GM18873 (cell line): ENCODE results near the gene MMS22L.

ENCODE experiments used
- ATAC-seq: cut with Tn5 transposase; IDR thresholded peaks from one replicate; pipeline ENCODE4 v1.9.1; 2021; ENCODE audit warnings: mild to moderate bottlenecking, moderate library complexity, moderate number of reproducible peaks; ENCODE audit not compliant: unreplicated experiment, low FRiP score

Gene MMS22L

DNA sequence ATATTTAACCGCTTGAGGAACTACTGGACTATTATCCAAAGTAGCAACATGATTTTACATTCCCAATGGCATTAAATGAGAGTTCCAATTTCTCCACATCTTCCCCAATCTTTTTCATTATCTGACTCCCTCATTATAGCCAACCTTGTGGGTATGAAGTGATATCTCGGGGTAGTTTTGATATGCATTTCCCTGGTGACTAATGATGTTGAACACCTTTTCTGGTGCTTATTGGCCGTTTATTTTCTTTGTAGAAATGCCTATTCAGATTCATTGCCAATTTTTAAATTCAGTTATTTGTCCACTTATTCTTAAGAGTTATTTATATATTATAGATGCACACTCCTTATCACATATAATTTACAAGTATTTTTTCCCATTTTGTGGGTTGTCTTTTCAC is 129.0 kb downstream of the MMS22L start:
- ATAC-seq, result no peak

DNA sequence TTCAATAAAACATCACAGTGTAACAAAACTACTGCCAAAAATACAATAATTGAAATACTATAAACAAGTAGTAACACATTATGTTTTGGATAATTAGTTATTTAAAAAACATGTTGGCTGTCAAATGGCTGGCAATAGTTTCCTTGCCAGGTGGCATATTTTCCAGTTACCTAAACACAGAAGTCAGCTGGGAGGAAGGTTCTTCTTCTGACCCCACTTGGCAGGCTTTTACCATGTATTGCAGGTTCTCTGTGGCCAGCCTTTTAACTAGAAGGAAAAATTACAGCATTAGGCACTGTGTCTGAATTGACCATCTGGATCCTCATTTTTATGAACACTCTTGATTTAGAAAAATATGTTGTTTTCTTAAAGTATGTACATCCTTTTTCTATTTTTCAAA is 131.4 kb downstream of the MMS22L start:
- no peak for ATAC-seq

DNA sequence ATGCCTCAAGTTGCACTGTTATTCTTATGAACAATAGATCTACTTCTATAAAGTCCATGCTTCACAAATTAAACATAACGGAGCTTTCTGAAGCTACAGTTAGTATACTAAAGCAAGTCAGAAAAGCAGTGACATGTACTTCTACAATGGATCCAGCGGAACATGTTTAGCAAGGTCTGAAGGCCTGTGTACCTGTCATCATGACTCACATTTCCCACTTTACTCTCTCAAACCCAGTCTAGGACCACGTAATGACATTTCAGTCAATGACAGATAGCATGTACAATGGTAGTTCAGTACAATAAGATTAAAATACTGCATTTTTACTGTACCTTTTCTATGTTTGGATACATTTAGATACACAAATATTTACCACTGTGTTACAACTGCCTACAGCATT is 132.1 kb downstream of the MMS22L start:
- no peak for ATAC-seq

DNA sequence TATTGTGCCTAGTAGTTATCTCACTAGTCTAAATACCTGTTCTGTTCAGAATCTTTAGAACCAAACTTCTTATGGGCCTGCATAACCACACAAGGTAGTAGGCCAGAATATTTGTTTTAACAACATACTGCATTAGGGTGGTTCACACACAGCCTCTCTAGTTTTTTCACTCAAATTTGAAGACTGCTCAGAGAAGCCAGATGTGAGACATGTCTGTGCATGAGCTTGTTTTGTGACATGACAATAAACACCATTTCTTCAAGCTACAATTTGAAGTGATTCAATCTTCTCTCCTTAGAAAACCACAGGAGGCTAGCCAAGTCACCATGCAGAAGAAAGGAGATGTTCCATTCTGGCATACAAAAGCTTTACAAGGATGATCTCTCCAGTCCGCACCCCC is 135.6 kb downstream of the MMS22L start:
- no peak for ATAC-seq

DNA sequence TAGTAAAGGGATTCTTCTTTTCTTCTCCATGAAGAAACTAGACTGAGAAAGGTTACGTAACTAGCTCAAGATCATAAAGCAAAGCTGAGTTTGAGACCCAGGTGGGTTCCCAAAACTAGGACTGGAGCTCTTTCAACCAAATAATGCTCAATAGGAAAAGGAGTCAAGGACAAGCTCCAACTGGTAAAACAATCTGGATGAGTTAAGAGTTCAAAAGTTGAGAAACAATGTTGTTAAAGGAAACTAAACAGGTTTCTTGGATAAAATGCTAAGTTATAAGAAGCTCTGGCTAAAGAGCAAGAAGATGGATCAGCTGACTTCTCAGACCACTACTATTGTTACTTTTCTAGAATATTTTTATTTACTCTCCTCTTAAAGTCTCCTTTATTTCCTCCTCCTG is 137.3 kb downstream of the MMS22L start:
- ATAC-seq, result no peak

DNA sequence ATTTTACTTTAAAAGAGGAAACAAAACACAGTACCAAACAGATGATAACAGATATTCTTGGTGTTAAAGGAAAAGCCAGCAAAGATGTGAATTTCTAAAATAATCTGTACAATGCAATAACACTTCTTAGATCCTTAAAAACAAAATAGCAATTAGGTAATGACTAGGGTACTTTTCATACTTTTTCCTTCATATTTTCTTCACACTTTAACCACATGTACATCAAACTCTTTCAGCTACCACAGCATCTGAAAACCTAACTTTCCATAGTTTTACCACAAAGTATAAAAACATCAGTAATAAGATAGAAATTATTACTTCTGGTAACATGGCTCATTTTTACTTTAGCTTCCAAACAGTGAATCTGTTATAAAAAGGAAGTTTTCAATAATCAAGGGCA is 141.3 kb downstream of the MMS22L start:
- ATAC-seq, result no peak

DNA sequence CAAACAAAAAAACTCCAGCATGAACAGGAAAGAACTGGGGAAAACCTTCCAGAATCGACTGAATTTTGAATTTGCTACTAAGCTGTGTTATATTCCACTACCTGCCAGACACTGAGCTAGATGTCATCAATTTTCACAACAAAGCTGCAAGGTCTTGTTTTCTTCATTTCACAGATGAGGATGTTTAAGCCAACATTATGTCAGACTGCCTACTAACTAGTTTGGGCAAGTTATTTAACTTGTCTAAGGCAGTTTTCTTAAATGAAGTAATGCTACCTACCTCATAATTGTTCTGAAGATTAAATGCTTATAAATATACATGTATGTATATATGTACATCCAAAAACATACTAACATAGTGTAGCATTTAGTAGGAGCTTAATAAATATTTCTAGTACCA is 144.4 kb downstream of the MMS22L start:
- ATAC-seq, result no peak

DNA sequence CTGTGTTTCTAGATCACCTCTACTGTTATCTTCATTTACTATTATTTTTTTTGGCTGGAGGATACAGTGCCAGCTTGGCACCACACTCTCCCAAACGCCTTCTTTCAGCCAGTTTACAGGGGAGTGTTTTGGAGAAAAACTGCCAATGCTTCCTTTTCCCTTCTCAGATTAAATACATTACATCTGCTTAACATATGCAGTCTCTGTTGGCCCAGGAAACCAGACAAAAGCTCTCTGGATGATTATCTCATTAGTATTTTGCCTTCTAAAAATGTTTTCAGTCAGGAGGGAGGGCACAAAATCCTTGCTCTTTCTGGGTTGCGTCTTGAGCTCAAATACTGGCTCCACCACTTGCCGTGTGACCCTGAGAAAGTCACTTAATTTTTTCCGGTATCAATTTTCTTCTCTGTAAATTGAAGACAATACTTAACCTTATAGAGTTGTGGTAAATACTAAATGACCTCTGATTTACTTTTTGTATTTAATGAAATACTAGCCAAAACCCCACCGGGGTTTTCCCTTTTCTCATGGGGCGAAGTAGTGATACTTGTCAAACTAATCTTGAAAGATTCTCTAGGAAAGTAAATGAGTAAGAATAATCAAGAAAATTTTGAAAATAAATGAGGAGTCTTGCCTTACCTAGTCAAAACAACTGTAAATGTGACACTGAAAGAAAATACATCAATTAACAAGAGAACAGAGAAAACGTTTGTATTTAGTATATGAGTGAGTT is 146.2 kb downstream of the MMS22L start:
- ATAC-seq, result peak; percentile 64

DNA sequence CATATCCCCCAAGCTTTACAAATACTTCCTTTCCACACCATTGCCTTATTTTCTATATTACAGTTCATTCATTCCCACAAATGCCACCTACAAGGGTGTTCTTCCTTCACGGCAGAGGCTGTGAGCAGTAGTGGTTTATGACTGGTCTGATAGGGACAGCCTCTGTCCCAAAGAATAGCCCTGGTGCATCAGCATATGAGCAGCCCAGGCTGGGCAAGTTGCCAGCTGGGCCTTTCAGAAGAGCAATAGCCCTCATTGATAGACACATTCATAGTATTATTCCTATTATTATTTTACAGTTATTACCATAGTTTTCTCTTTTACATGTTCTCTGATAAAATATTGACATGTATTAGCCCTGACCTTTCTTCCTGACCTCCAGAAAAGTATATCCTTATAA is 149.9 kb downstream of the MMS22L start:
- ATAC-seq, result no peak

DNA sequence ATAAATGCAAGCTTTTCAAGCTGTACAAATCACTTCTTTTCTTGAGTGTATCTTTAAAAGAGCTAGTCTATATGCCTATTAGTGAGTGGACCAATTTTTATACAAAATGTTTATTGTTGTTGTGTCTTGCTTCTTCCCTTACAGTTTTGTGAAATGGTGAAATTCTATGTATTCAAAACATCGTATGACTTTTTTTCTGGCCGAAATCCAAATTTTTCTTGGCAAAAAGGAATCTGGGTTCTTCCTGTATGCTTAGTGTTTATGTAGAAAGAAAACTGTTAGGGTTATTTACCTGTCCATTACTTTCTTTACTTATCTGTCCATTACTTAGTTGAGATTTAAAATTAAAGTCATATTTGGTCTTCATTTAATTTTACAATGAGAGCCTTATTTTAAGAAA is 153.9 kb downstream of the MMS22L start:
- ATAC-seq, result no peak

DNA sequence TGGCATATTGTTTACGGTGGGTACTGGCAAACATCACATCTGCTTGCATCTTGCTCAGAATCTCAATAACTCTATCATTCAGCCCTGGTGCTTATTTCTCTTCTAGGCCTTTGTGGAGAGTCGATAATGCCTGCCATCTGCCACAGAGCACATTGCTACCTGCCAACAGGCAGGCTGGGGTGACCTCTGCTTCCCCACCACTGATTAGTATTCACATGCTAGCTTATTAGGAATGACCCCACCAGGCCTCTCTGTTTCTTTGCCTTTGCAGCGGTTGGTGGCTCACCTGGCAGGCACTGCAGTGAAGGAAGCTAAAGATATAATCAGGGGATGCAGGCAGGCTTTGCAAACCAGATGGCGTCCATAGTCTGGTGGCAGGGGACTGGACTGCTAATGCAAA is 154.5 kb downstream of the MMS22L start:
- ATAC-seq, result no peak

DNA sequence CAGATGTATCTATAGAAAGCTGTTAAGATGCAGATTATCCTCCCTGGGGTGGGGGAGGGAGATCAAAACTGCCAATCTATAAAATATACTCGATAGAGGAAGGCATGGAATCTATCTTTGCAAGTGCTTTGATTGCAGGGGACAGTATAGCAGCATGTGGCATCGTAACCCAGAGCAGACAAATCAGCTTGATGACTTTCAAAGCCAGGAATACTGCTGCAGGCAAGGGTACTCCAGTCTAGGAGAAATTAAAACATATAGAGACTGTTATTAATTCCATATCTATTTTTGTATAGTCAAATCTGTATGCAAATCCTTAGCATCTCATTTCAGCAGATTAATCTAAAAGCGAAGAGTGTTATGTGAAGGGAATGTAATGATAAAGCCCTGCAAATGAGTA is 159.4 kb downstream of the MMS22L start:
- no peak for ATAC-seq

DNA sequence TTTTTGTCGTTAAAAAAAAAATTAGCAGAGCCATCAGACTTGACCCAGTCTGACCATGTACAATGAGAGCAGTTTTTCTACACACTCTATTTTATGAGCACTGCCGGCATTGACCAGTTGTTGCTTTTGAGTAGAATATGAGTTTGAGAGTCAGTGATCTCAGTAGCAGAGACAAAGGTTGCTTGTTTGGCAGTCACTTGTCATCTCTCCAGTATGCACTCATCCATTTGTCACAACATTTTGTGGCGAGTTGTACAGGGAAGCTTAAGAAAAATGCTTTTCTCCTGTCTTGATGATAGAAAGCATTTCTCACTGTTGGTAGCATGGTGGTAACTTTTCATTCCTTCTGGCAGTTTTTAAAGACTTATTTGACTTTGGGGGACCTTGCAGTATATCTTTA is 159.9 kb downstream of the MMS22L start:
- no peak for ATAC-seq

DNA sequence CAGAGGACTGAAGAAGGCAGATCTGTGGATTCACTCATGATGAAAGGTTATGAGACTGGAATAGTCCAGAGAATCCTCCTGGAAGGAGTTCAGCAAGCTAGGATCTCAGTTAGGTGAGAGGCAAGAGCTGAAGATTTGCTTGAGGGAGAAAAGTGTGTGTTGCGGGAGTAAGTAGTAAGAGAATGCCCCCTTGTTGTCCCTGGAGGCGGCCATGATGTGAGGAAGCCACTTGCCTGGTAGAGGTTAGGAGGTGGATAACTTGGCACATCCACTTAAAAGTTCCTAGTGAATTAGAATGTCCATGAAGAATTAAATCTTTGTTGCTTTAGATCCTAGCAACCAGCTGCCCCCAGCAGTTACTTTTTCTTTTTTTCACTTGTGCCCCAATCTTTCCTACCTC is 162.5 kb downstream of the MMS22L start:
- ATAC-seq, result no peak

DNA sequence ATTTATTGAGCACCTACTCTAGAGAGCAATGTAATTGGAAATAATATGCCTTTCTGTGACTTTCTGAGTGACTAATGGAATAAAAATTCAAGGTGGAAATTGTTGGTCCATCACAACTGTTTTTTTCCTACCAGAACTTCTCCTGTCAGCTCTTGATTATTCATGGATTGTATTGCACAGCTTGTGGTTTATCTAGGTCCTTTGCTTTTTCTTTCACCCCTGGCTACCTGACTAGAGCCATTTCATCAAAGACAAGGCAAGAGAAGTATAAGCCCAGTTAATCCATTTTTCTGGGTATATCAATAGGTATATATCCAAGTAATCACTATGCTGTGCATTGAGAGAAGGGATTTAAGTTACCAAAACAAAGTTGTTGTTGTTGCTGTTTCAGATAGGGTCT is 168.4 kb downstream of the MMS22L start:
- no peak for ATAC-seq

DNA sequence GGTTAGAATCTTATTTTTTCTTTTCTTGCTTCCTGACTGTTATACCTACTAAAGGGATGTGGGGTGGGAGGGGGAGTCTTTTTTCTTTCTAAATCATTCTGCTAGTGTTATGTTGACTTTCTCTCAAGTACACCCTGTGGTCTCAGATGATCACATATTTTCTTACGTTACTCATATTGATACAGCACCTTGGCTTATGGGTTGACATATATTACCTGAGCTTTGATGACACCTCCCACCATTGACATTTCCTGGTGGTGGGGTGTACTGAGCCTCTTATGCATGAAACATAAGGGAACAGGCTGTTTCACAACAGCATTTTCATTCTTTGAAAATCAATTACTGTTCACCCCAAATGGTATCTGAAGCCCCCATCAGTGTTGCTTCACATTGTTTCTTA is 169.8 kb downstream of the MMS22L start:
- ATAC-seq, result no peak

DNA sequence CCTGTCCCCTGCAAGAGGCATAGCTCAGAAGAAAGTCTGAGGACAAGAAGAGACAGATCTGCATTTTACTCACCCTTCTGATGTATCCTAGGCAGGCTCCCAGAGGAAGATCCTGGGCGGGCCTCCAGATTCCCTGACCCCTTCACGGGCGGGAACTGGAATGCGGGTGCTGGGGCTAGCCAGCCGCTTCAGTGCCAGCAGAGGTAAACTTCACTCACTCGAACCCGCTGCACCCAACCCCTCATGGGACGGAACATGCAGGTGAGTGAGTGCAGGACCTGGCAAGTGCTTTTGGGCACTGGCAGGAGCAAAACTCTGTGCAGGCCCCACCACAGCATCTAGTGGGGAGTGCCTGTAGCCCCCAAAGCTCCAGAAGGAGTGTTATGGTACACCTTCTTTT is 171.8 kb downstream of the MMS22L start:
- no peak for ATAC-seq

DNA sequence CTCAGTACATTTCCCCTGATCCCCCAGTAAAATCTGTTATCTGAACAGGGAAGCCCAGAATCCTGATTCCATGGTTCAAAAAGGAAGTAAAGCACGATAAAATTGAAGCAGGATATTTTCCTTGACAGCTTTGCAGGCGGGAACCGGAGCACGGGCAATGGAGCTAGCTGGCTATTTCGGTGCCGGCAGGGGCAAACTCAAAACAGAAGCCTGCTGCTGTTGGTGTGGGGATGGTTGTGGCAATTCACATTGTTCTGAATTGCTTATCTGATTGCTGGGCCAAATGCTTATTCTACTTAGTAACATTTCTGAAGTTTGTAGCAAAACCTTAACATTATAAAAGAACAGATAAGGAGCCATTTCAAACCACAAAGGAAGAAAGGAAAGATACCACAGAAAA is 172.4 kb downstream of the MMS22L start:
- ATAC-seq, result no peak

DNA sequence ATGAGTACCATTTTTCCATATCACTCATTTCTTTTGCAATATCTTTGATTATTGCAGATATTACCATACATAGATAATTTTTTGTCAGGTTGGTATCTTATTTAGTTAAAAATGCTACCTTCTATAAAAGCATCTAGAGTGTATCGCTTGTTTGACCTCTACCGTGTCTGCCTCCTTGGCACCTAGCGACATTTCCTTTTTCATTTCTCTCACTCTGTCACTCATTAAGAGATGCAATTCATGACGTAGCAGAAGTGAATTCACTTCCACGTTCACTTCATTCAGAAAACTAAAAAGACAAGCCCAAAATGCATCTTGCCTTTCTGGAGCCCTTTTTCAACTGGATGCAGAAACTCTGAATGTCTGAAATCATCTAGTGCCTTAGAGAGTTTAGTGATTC is 172.9 kb downstream of the MMS22L start:
- ATAC-seq, result no peak

DNA sequence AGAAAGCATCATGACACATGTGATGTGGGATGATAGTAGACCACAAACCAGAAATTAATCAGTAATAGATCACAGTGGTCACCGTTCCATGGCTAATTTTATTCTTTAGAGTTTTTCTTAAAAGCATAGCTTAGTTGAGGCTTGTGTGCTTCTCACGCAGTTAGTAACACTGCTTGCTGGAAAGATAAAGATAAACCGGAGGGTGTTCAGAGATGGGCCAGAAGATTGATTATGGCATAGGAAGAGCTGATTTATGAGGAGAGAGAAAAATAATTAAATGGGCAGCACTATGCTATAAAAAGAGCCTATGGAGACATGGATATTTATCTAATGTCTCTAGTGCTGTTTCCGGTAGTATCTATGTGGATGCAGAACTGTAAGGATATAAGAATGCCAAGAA is 173.6 kb downstream of the MMS22L start:
- ATAC-seq, result no peak

DNA sequence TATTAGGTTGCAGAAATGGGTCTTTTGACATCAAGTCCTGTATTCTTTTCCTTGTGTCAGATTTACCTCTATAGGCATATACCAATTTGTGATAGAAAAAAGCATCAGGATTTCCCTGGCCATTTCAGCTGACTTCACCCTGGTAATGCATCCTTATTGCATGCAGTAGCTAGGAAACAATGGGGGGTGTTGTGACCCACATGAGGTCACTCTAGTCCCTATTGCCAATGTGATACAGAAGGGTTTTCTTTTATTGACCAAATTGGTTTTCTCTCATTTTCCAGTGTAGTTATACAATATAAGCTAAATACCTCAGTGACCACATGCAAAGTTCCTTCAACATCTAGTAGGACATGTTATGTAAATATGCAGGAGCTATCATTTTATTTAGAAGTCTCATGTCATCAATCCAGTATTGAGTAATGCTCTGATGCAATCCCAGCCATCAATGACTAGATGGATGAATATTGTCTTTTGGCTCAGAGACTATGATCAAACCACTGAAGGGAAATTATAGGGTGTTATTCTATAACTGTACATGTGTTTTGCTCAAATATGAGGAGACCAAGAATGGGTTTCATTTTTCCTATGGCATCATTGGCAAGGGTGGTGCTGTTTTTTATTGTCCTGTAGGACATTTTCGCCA is 180.7 kb downstream of the MMS22L start:
- no peak for ATAC-seq

DNA sequence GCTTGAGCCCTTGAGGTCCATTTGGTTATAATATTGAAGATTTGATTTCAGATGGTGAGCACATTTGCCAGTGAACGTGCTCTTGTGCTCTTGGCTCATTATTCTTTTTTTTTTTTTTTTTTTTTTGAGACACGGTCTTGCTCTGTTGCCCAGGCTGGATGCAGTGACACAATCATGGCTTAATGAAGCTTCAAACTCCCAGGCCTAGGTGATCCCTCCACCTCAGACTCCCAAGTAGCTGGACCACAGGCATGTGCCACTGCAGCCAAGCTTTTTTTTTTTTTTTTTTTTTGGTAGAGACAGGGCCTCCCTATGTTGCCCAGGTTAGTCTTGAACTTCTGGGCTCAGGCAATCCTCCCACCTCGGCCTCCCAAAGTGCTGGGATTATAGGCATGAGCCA is 182.3 kb downstream of the MMS22L start:
- no peak for ATAC-seq
